ENCODE results near the gene RIMBP2.

The RIMBP2 gene

DNA sequence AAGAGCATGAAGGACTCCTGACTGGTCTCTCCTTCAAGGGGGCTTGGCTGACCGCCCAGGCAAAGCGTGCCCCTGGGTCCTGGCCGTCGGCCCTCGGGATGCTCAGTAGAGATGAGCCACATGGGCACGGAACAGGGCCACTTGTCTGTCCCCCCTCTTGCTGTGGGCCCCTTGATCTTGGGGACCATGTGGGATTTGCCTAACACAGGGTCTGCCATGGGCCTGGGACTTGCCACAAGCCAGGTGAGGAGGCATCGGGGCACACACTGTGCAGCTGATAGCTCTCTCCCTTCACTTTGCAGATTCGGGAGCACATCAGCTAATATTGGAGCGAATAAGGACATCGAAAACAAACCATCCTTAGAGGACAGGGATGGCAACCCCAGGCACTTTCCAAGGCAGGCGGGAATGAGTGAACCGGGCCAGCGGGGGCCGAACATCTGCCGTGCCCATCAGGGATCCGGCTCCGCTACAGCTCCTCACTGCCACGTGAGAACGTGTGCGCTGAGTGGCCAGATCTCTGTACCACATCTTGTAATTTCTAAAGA is 290.3 kb downstream of the RIMBP2 start:
- no peaks in the 10 kb centered on the region for H3K4me1 ChIP-seq (ENCODE audit: control insufficient read depth, low read depth, low read length)
- no peak overlapping the region for H3K9ac ChIP-seq (ENCODE audit: low read length)
- H3K27ac ChIP-seq (ENCODE audit: low read length): no peak overlapping the region
- no peaks in the 10 kb centered on the region for H3K36me3 ChIP-seq (ENCODE audit: control insufficient read depth, low read depth, low read length)
- no peak overlapping the region for H3K4me3 ChIP-seq (ENCODE audit: low read length)
- H3K9me3 ChIP-seq (ENCODE audit: control insufficient read depth, low read depth, low read length): no peaks in the 10 kb centered on the region
- no peaks in the 10 kb centered on the region for H3K27me3 ChIP-seq (ENCODE audit: control insufficient read depth, insufficient read depth, low read length)

DNA sequence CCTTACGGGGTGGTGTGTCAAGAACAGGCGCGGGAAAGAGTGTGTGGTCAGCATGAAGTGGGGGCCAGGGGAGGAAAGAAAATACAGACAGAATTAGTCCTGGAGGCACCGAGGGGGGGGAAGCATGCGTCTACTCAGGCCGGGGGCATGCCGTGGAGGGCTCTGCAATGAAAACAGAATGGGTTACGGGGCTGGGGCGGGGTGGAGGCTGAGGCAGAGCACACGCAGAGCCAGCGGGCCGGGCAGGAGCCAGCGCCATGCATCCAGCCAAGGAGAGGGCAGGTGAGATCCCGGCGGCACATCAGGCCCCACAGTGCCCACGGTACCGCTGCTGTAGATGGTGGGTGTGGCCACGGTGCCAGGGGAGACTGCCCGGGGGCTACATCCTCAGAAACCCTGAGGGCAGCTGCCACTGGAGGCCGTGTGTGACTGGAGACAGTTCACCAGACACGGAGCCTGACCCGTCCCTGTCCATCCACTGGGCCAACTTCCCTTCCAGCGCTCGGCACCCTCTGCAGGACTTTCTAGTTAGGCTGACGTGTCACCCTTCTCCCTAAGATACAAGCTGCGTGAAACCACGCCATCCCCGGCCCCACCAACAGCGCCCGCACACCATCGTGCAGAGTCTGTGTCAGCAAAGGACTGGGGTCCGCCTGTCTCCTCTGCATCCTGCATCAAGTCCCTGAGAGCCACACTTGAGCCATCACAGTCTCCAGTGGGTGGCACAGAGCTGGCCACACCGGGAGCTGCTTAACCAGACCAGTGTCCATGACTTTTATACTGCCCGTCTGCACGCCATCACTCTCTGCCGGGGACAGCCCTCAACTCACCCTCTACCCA is 291.0 kb downstream of the RIMBP2 start:
- Histone ChIP-seq H3K9ac (ENCODE audit: low read length) (no peak overlapping the region), H3K9me3 (ENCODE audit: control insufficient read depth, low read depth, low read length) (no peaks in the 10 kb centered on the region), H3K27ac (ENCODE audit: low read length) (no peak overlapping the region), H3K4me1 (ENCODE audit: control insufficient read depth, low read depth, low read length) (no peaks in the 10 kb centered on the region), H3K4me3 (ENCODE audit: low read length) (no peak overlapping the region), H3K27me3 (ENCODE audit: control insufficient read depth, insufficient read depth, low read length) (no peaks in the 10 kb centered on the region), H3K36me3 (ENCODE audit: control insufficient read depth, low read depth, low read length) (no peaks in the 10 kb centered on the region)

DNA sequence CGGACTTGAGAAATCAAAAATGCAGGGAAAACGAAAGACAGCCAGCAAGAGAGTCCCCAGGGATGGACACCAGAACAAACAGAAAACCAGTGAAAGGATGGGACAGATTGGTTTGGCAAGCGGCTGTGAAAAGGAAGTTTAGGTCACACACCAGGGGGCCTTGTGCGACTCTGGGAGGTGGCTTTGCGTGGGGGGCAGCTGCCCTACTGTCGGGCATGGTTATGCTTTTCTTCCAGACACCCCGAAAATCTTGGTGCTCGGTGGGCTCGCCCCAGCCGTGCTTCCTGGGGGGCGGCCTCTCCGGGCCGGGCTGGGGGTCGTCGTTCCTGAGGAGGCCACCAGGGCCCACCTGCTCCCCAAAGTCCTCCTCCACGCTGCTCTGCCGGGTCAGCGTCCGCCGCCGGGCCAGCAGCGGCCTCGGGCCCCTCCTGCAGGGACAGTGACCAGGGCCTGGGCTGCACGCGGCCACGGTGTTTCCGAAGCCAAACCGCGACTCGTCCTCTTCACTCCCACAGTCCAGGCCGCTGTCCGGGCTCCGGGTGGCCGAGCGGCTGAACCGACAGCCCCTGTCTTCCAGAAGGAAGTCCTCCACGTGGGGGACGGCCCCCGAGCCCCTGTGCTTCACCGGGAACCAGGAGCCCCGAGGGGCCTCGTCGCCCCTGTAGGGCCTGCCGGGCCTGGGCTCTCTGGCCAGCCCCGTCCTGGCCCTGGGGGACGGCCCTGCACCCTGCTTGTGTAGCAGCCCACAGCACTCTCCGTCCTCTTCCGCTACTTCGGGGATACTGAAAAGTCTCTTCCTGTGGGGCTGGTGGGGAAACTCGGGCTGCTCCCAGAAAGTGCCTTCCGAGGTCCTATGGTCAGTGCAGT is 291.9 kb downstream of the RIMBP2 start:
- Histone ChIP-seq H3K9ac (ENCODE audit: low read length) (no peak overlapping the region), H3K27ac (ENCODE audit: low read length) (no peak overlapping the region), H3K9me3 (ENCODE audit: control insufficient read depth, low read depth, low read length) (no peaks in the 10 kb centered on the region), H3K4me1 (ENCODE audit: control insufficient read depth, low read depth, low read length) (no peaks in the 10 kb centered on the region), H3K36me3 (ENCODE audit: control insufficient read depth, low read depth, low read length) (no peaks in the 10 kb centered on the region), H3K4me3 (ENCODE audit: low read length) (no peak overlapping the region), H3K27me3 (ENCODE audit: control insufficient read depth, insufficient read depth, low read length) (no peaks in the 10 kb centered on the region)

DNA sequence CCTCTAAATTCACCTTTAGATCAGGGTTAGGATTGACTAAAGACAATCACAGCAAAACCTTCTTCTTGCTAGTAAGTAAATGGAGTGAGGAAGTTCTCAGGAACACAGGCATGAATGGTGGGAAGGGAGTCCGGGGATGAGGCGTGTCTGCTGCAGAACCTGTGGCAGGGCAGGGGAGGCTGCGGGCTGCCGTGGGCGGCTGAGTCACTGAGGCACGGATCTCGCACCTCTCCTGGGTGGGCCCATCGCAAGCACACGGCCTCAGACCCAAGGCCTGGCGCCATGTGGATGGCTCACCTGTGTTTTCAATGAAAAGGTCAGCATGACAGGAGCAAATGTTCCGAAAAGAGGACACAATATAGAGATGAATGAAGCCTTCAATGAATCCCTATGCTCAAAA is 293.0 kb downstream of the RIMBP2 start:
- no peaks in the 10 kb centered on the region for H3K36me3 ChIP-seq (ENCODE audit: control insufficient read depth, low read depth, low read length)
- no peaks in the 10 kb centered on the region for H3K27me3 ChIP-seq (ENCODE audit: control insufficient read depth, insufficient read depth, low read length)
- H3K4me3 ChIP-seq (ENCODE audit: low read length): no peak overlapping the region

DNA sequence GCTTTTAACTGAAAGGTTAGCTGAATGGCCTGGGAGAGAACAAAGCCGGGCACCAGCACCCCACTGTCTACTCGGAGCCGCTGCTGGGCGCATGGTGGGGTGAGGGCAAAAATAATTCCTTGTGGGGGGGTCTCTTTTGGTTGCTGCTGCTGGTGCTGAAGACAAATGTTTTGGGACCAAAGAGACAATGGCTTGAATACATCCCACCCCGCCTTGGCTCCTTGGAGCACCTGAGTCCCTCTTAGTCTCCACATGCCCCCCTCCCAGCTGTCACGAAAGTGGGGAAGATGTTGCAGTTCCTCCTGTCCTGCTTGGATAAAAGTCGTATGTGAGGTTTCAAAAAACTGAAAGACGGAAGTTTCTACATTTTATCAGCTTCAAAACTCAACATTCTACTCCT is 293.4 kb downstream of the RIMBP2 start:
- Histone ChIP-seq H3K9me3 (ENCODE audit: control insufficient read depth, low read depth, low read length) (no peaks in the 10 kb centered on the region), H3K4me1 (ENCODE audit: control insufficient read depth, low read depth, low read length) (no peaks in the 10 kb centered on the region), H3K27ac (ENCODE audit: low read length) (no peak overlapping the region), H3K4me3 (ENCODE audit: low read length) (no peak overlapping the region), H3K36me3 (ENCODE audit: control insufficient read depth, low read depth, low read length) (no peaks in the 10 kb centered on the region), H3K9ac (ENCODE audit: low read length) (no peak overlapping the region), H3K27me3 (ENCODE audit: control insufficient read depth, insufficient read depth, low read length) (no peaks in the 10 kb centered on the region)

More for the DNA sequence above, 293.0 kb downstream of the RIMBP2 start:
- H3K9ac ChIP-seq (ENCODE audit: low read length): no peak overlapping the region
- no peak overlapping the region for H3K27ac ChIP-seq (ENCODE audit: low read length)
- H3K9me3 ChIP-seq (ENCODE audit: control insufficient read depth, low read depth, low read length): no peaks in the 10 kb centered on the region
- H3K4me1 ChIP-seq (ENCODE audit: control insufficient read depth, low read depth, low read length): no peaks in the 10 kb centered on the region

DNA sequence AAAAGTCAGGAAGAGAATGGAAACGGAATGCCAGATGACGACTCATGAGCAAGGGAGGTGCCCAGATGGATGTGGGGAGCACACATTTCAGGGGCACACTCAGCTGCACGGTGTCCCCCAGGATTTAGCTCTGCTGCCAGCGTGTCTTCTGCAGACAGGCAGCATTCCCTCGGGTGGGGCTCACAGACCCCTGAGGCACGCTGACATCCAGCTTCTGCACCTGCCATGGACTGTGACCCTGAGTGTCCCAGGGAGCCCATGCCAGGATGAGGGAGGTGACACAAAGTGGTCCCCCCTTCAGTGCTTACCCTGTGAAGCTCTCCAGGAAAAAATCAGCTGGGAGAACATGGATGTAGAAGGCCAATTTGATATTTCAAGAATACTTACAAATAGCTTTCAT is 294.2 kb downstream of the RIMBP2 start:
- Histone ChIP-seq H3K9ac (ENCODE audit: low read length) (no peak overlapping the region), H3K36me3 (ENCODE audit: control insufficient read depth, low read depth, low read length) (no peaks in the 10 kb centered on the region), H3K9me3 (ENCODE audit: control insufficient read depth, low read depth, low read length) (no peaks in the 10 kb centered on the region), H3K4me1 (ENCODE audit: control insufficient read depth, low read depth, low read length) (no peaks in the 10 kb centered on the region), H3K27ac (ENCODE audit: low read length) (no peak overlapping the region), H3K4me3 (ENCODE audit: low read length) (no peak overlapping the region), H3K27me3 (ENCODE audit: control insufficient read depth, insufficient read depth, low read length) (no peaks in the 10 kb centered on the region)

DNA sequence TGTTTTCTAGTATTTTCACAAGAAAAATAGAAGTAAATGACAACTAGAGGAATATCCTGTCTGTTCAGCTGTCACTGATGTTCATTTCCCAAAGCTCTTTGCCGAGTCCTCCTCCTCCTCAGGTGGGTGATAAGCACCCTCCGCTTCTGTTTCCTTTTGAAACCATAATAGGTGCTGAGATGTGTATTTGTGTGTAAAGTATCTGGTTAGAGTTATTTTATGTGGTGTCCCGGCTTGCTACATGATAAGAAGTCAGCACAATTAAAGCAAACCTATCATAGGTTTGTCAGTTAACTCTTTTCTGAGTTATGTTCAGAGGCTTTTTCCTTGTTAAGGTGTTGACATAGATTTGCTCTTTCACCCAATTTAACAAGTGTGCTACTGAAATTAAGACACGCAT is 296.0 kb downstream of the RIMBP2 start:
- Histone ChIP-seq H3K4me3 (ENCODE audit: low read length) (no peak overlapping the region), H3K36me3 (ENCODE audit: control insufficient read depth, low read depth, low read length) (no peaks in the 10 kb centered on the region), H3K9ac (ENCODE audit: low read length) (no peak overlapping the region), H3K27me3 (ENCODE audit: control insufficient read depth, insufficient read depth, low read length) (no peaks in the 10 kb centered on the region), H3K27ac (ENCODE audit: low read length) (no peak overlapping the region), H3K9me3 (ENCODE audit: control insufficient read depth, low read depth, low read length) (no peaks in the 10 kb centered on the region), H3K4me1 (ENCODE audit: control insufficient read depth, low read depth, low read length) (no peaks in the 10 kb centered on the region)

DNA sequence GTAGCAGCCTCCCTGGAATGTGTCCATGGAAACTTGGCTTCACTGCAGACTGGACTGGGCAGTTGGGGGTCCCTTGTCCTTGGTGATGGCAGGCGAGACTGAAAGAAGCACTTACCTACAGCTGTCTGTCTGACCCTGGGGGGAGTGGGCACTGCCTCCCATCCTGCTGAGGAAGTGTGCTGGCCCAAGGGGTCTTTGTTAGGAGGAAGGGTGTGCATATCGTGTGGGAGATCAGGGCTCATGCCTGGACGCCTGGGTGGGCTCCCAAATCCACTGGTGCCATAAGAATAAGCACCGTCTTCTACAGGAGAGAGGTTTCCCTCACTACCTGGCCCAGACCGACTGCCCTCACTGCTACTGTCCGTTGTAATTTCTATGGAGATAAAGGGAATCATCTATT is 297.0 kb downstream of the RIMBP2 start:
- no peaks in the 10 kb centered on the region for H3K4me1 ChIP-seq (ENCODE audit: control insufficient read depth, low read depth, low read length)
- H3K4me3 ChIP-seq (ENCODE audit: low read length): no peak overlapping the region
- H3K27me3 ChIP-seq (ENCODE audit: control insufficient read depth, insufficient read depth, low read length): no peaks in the 10 kb centered on the region
- no peak overlapping the region for H3K9ac ChIP-seq (ENCODE audit: low read length)
- H3K9me3 ChIP-seq (ENCODE audit: control insufficient read depth, low read depth, low read length): no peaks in the 10 kb centered on the region
- H3K27ac ChIP-seq (ENCODE audit: low read length): no peak overlapping the region
- no peaks in the 10 kb centered on the region for H3K36me3 ChIP-seq (ENCODE audit: control insufficient read depth, low read depth, low read length)

DNA sequence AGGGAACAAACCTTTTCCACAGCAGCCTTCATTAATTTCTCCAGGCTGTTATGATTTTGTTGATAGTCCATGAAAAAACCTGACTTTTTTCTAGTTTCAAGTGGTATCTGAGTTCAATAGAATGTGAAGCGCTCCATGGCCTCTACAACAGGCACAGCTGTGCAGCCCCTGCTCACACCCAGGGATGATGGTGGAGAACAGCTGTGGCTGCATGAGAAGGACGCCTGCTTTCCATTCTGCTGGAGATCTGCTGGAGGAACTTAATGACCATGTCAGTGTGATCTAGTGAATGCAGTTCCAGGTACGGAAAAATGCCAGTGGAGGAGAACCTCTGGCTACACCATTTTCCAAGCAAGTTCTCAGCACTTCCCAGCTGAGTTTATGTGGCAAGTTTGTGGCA is 297.8 kb downstream of the RIMBP2 start:
- H3K4me1 ChIP-seq (ENCODE audit: control insufficient read depth, low read depth, low read length): no peaks in the 10 kb centered on the region
- H3K4me3 ChIP-seq (ENCODE audit: low read length): no peak overlapping the region
- no peak overlapping the region for H3K9ac ChIP-seq (ENCODE audit: low read length)
- H3K9me3 ChIP-seq (ENCODE audit: control insufficient read depth, low read depth, low read length): no peaks in the 10 kb centered on the region
- no peak overlapping the region for H3K27ac ChIP-seq (ENCODE audit: low read length)
- no peaks in the 10 kb centered on the region for H3K36me3 ChIP-seq (ENCODE audit: control insufficient read depth, low read depth, low read length)
- H3K27me3 ChIP-seq (ENCODE audit: control insufficient read depth, insufficient read depth, low read length): no peaks in the 10 kb centered on the region

DNA sequence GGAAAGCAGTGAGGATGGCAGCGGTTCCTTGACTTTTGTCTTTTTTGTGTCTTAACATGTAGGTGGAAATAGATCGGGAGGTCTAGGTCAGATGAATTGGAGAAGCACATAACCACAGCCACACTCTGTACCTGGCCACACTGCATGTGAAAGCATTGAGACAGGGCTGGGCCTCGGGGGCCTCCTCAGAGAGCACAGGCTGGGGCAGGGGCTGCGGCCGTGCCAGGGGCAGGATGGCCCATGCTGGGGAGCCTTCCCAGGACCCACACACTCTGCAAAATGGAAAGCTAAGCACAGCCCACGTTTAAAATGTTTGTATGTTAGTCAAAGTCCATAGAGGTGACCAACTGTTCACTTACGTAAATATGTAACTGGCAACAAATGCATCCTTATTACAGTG is 301.7 kb downstream of the RIMBP2 start:
- Histone ChIP-seq H3K9me3 (ENCODE audit: control insufficient read depth, low read depth, low read length) (no peaks in the 10 kb centered on the region), H3K4me3 (ENCODE audit: low read length) (no peak overlapping the region), H3K27me3 (ENCODE audit: control insufficient read depth, insufficient read depth, low read length) (no peaks in the 10 kb centered on the region)

DNA sequence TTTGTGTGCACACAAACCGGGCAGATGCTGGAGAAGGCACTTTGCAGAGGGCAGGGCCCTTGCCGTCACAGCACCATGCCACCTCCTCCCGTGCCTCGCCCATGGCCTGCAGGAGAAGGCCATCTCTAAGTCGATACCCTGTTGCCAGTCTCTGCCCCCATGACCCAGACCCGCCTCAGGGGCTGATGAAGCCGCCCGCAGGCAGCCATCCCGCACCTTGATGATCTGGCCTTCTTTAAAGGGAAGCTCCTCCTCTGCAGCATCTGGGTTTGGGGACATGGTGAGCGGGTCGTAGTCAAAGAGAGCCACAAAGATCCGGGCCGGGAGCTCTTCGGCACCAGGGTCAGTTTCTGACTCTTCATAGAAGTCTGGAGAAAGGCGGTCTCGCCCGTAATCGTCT is 302.2 kb downstream of the RIMBP2 start:
- Histone ChIP-seq H3K9me3 (ENCODE audit: control insufficient read depth, low read depth, low read length) (no peaks in the 10 kb centered on the region), H3K36me3 (ENCODE audit: control insufficient read depth, low read depth, low read length) (no peaks in the 10 kb centered on the region), H3K4me3 (ENCODE audit: low read length) (no peak overlapping the region)

More for the DNA sequence above, 301.7 kb downstream of the RIMBP2 start:
- Histone ChIP-seq H3K4me1 (ENCODE audit: control insufficient read depth, low read depth, low read length) (no peaks in the 10 kb centered on the region), H3K9ac (ENCODE audit: low read length) (no peak overlapping the region), H3K36me3 (ENCODE audit: control insufficient read depth, low read depth, low read length) (no peaks in the 10 kb centered on the region), H3K27ac (ENCODE audit: low read length) (no peak overlapping the region)

More for the DNA sequence above, 302.2 kb downstream of the RIMBP2 start:
- H3K27me3 ChIP-seq (ENCODE audit: control insufficient read depth, insufficient read depth, low read length): no peaks in the 10 kb centered on the region
- H3K9ac ChIP-seq (ENCODE audit: low read length): no peak overlapping the region
- no peaks in the 10 kb centered on the region for H3K4me1 ChIP-seq (ENCODE audit: control insufficient read depth, low read depth, low read length)
- no peak overlapping the region for H3K27ac ChIP-seq (ENCODE audit: low read length)
